ENCODE measurements around the gene PTPRM.

The PTPRM gene

GRCh38 chr18:8448130-8448529 is 881.0 kb downstream of the PTPRM start:
- H3K9me3 ChIP-seq = no peaks in the 10 kb centered on the region
- H3K4me1 ChIP-seq = no peaks in the 10 kb centered on the region
- DNase-seq = peak in 1 of 2 donors; percentile 3
- no peaks in the 10 kb centered on the region for H3K36me3 ChIP-seq
- no peak overlapping the region for H3K27ac ChIP-seq
- intact Hi-C loops (cut with DNase I; ENCODE audit: low total_unique reads) = no loop called here
- TF ChIP-seq, protein P1, sequence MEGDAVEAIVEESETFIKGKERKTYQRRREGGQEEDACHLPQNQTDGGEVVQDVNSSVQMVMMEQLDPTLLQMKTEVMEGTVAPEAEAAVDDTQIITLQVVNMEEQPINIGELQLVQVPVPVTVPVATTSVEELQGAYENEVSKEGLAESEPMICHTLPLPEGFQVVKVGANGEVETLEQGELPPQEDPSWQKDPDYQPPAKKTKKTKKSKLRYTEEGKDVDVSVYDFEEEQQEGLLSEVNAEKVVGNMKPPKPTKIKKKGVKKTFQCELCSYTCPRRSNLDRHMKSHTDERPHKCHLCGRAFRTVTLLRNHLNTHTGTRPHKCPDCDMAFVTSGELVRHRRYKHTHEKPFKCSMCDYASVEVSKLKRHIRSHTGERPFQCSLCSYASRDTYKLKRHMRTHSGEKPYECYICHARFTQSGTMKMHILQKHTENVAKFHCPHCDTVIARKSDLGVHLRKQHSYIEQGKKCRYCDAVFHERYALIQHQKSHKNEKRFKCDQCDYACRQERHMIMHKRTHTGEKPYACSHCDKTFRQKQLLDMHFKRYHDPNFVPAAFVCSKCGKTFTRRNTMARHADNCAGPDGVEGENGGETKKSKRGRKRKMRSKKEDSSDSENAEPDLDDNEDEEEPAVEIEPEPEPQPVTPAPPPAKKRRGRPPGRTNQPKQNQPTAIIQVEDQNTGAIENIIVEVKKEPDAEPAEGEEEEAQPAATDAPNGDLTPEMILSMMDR (IDR thresholded peaks at IDR 0.05) = no peak
- H3K27me3 ChIP-seq = no peaks in the 10 kb centered on the region
- no peak overlapping the region for H3K4me3 ChIP-seq

GRCh38 chr18:8450013-8450412 is 882.9 kb downstream of the PTPRM start:
- Histone ChIP-seq H3K4me1 (no peaks in the 10 kb centered on the region), H3K27ac (no peak overlapping the region), H3K4me3 (no peak overlapping the region), H3K9me3 (no peaks in the 10 kb centered on the region), H3K27me3 (no peaks in the 10 kb centered on the region), H3K36me3 (no peaks in the 10 kb centered on the region)
- intact Hi-C loops (cut with DNase I; ENCODE audit: low total_unique reads) = no loop called here
- DNase-seq = peak in 1 of 2 donors; percentile 2
- TF ChIP-seq, protein P1 (IDR thresholded peaks at IDR 0.05) = no peak

DNA sequence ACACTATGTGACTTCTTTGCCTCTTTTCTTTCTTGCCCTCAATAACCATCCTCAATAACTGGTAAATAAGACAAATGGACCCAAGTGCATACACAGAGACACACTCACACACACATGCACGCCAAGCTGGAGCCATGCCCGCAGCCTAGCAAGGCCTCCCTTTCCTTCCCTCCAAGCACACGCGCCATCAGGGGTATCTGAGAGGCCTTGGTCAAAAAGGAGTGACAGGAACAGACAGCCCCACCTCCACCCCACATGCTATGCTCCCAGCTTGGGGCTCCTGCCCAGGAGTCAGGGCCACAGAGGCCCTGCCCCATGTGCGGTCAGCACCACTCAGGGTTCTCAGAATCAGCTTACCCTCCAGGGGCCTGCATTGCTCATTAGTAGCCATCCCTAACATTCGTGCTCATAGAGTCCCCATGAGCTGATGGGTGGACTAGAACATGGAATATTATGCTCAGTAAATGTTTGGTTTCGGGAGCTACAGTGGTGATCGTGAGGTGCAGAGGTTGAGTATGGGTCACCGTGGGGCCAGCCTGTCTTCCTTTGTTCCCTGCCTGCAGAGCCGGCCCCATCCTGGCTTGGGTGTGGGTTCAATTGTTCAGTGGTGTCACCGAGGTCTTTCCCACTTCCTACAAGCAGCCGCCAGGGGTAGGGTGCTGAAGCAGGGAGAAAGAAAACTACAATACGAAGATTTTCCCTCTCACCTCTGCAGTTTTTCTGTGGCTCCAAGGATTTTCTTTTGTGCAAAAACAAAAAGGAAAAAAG is 884.0 kb downstream of the PTPRM start:
- Histone ChIP-seq H3K27ac (no peak overlapping the region), H3K4me3 (no peak overlapping the region), H3K36me3 (no peaks in the 10 kb centered on the region), H3K27me3 (no peaks in the 10 kb centered on the region), H3K4me1 (no peaks in the 10 kb centered on the region), H3K9me3 (no peaks in the 10 kb centered on the region)
- peak in 1 of 2 donors; percentile 58 for DNase-seq
- TF ChIP-seq, protein P1 (IDR thresholded peaks at IDR 0.05) = no peak
- intact Hi-C loops (cut with DNase I; ENCODE audit: low total_unique reads) = no loop called here

DNA sequence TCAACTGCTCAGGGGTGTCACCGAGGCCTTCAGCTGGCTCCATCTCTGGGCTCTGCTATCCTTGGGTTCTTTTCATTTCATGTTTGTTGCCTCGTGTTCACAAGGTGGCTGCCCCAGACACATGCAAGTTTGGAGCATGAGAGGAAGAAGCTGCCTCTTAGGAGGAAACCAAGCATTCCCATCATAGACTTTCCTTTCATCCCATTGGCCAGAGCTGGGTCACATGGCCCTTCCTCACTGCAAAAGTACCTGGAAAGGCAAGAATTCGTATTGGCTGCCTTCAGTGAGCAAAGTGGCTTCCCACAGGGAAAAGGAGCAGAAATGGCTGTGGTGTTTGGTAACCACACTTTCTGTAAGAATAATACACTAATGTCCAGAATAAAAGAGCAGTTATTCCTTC is 886.4 kb downstream of the PTPRM start:
- TF ChIP-seq, protein P1 (IDR thresholded peaks at IDR 0.05) = no peak
- Histone ChIP-seq H3K9me3 (no peaks in the 10 kb centered on the region), H3K36me3 (no peaks in the 10 kb centered on the region), H3K4me1 (no peaks in the 10 kb centered on the region), H3K27me3 (no peaks in the 10 kb centered on the region), H3K4me3 (no peak overlapping the region), H3K27ac (no peak overlapping the region)
- intact Hi-C loops (cut with DNase I; ENCODE audit: low total_unique reads) = no loop called here
- DNase-seq = peak in 1 of 2 donors; percentile 43

DNA sequence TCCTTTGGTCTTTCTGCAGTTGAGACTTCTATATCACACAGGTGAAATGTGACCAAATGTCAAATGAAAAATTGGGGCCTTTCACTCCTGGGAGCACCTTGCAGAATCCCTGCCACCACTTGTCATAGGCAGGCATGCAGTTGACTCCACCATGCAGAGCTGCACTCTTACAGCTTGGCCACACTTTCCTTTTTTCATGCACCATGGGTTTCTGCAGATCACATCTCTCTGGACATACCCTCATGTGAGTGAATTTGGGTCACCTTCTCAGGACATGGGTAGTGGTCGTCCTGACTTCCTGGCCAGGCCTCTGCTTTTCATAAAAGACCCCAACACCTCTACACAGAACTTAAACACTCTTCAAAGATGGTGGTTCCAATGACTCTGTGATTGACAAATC is 887.0 kb downstream of the PTPRM start:
- TF ChIP-seq, protein P1 (IDR thresholded peaks at IDR 0.05) = no peak
- intact Hi-C loops (cut with DNase I; ENCODE audit: low total_unique reads) = no loop called here
- Histone ChIP-seq H3K27ac (no peak overlapping the region), H3K4me3 (no peak overlapping the region), H3K36me3 (no peaks in the 10 kb centered on the region), H3K4me1 (no peaks in the 10 kb centered on the region), H3K27me3 (no peaks in the 10 kb centered on the region), H3K9me3 (no peaks in the 10 kb centered on the region)
- DNase-seq = peak in 1 of 2 donors; percentile 10

Data from tibial artery (tissue), 4 donors.